Activated T-helper 2 cell treated with anti-CD3 and anti-CD28 coated beads, Interferon-gamma antibody, Interleukin-2, Interleukin-4, amounts not matched to agents 10 μg/mL and 5 μg/mL and 100 μg/mL, durations not matched to agents 14 hours and 24 hours and 36 hours (primary cell): ENCODE measurements around the gene RAD18. TPM values are rescaled to one million over a fixed set of nuclear protein-coding genes. Genes with fewer than 3 reads are reported as not detected.
A peak's percentile ranks its signal among the peaks of the same experiment; 100 is the strongest.

Experiments
- DNase-seq: peaks from one replicate; pipeline ENCODE4 v3.0.0; 2021; ENCODE audit warnings: low spot score
- H3K27ac Mint-ChIP-seq: one replicate; pipeline ENCODE4 v1.8.0; 2021; ENCODE audit warnings: mixed read lengths
- H3K27me3 Mint-ChIP-seq: one replicate; pipeline ENCODE4 v1.8.0; 2021; ENCODE audit warnings: low read depth, mixed read lengths
- H3K36me3 Mint-ChIP-seq: one replicate; pipeline ENCODE4 v1.8.0; 2021; ENCODE audit warnings: low read depth, mixed read lengths
- H3K4me1 Mint-ChIP-seq: one replicate; pipeline ENCODE4 v1.8.0; 2021; ENCODE audit warnings: low read depth, mixed read lengths
- H3K4me3 Mint-ChIP-seq: one replicate; pipeline ENCODE4 v1.8.0; 2021; ENCODE audit warnings: low read depth, mild to moderate bottlenecking, moderate library complexity, mixed read lengths
- H3K9me3 Mint-ChIP-seq: one replicate; pipeline ENCODE4 v1.8.0; 2021; ENCODE audit warnings: mixed read lengths
- intact Hi-C: fragments of 100-400 bp; cut with micrococcal nuclease; formaldehyde crosslinking; loops from one replicate; pipeline ENCODE4 v1.15.1; 2023
- total RNA-seq: library from RNA; stranded (reverse); gene quantifications from 2 replicates; pipeline ENCODE4 v1.2.3, GENCODE V29; 2022

Gene RAD18
- 46.1 and 46.5 TPM in 2 replicates for total RNA-seq

GRCh38 chr3:8963137-8963853 is at the start of gene RAD18:
Gene RAD18 (minus strand): TSS chr3:8963472. CDS start chr3:8963385, 87 bp downstream.
- Mint-ChIP-seq H3K9me3 (no peaks in the 10 kb centered on the region), H3K4me3 (peak within 1 kb of the TSS; percentile 82), H3K27ac (peak within 1 kb of the TSS; percentile 98), H3K27me3 (peaks cover 2% of the 10 kb centered on the region), H3K36me3 (peaks cover 32% of the 10 kb centered on the region), H3K4me1 (peaks cover 37% of the 10 kb centered on the region)
- DNase-seq = peak; percentile 92
- intact Hi-C loops = loop anchor here (1.0 to 5.0 kb wide), 3 partner anchors 400 to 1359 kb away; partner anchors contain the start of genes SEC13, SETD5 and THUMPD3

GRCh38 chr3:9012521-9012920 is 49.2 kb upstream of the RAD18 start:
- H3K9me3 Mint-ChIP-seq = no peaks in the 10 kb centered on the region
- H3K36me3 Mint-ChIP-seq = no peaks in the 10 kb centered on the region
- no peak overlapping the region for H3K27ac Mint-ChIP-seq
- intact Hi-C loops = no loop called here
- no peaks in the 10 kb centered on the region for H3K27me3 Mint-ChIP-seq
- DNase-seq = no peak
- peaks cover 7% of the 10 kb centered on the region for H3K4me1 Mint-ChIP-seq
- H3K4me3 Mint-ChIP-seq = no peak overlapping the region

GRCh38 chr3:9009976-9010545 is 46.8 kb upstream of the RAD18 start:
- Mint-ChIP-seq H3K4me1 (peaks cover 7% of the 10 kb centered on the region), H3K27ac (no peak overlapping the region), H3K36me3 (no peaks in the 10 kb centered on the region), H3K27me3 (no peaks in the 10 kb centered on the region), H3K9me3 (no peaks in the 10 kb centered on the region), H3K4me3 (no peak overlapping the region)
- no peak for DNase-seq
- intact Hi-C loops = no loop called here

- no peaks in the 10 kb centered on the region for H3K36me3 Mint-ChIP-seq
- H3K4me3 Mint-ChIP-seq = no peak overlapping the region
- DNase-seq = no peak
- H3K9me3 Mint-ChIP-seq = no peaks in the 10 kb centered on the region
- no peak overlapping the region for H3K27ac Mint-ChIP-seq
- H3K27me3 Mint-ChIP-seq = no peaks in the 10 kb centered on the region
- peaks cover 7% of the 10 kb centered on the region for H3K4me1 Mint-ChIP-seq
- intact Hi-C loops = no loop called here
Measured at GRCh38 chr3:9008550-9009255, 45.4 kb upstream of the RAD18 start.

- Mint-ChIP-seq H3K27me3 (no peaks in the 10 kb centered on the region), H3K36me3 (no peaks in the 10 kb centered on the region), H3K27ac (no peak overlapping the region), H3K4me1 (peaks cover 7% of the 10 kb centered on the region), H3K4me3 (no peak overlapping the region), H3K9me3 (no peaks in the 10 kb centered on the region)
- DNase-seq = no peak
- intact Hi-C loops = no loop called here
Measured at GRCh38 chr3:9007928-9008327, 44.7 kb upstream of the RAD18 start.

GRCh38 chr3:9007213-9007612 is 43.9 kb upstream of the RAD18 start:
- no peaks in the 10 kb centered on the region for H3K36me3 Mint-ChIP-seq
- peaks cover 3% of the 10 kb centered on the region for H3K27me3 Mint-ChIP-seq
- H3K9me3 Mint-ChIP-seq = no peaks in the 10 kb centered on the region
- no peak overlapping the region for H3K4me3 Mint-ChIP-seq
- intact Hi-C loops = no loop called here
- H3K27ac Mint-ChIP-seq = no peak overlapping the region
- no peak for DNase-seq
- peaks cover 1% of the 10 kb centered on the region for H3K4me1 Mint-ChIP-seq

- H3K9me3 Mint-ChIP-seq = no peaks in the 10 kb centered on the region
- H3K27me3 Mint-ChIP-seq = peaks cover 5% of the 10 kb centered on the region
- no peak overlapping the region for H3K4me3 Mint-ChIP-seq
- no peaks in the 10 kb centered on the region for H3K36me3 Mint-ChIP-seq
- no peak for DNase-seq
- intact Hi-C loops = no loop called here
- H3K27ac Mint-ChIP-seq = no peak overlapping the region
- no peaks in the 10 kb centered on the region for H3K4me1 Mint-ChIP-seq
Measured at GRCh38 chr3:9000041-9000440, 36.8 kb upstream of the RAD18 start.

- H3K9me3 Mint-ChIP-seq = no peaks in the 10 kb centered on the region
- no peak overlapping the region for H3K4me3 Mint-ChIP-seq
- H3K27ac Mint-ChIP-seq = no peak overlapping the region
- intact Hi-C loops = no loop called here
- no peak for DNase-seq
- H3K36me3 Mint-ChIP-seq = no peaks in the 10 kb centered on the region
- H3K27me3 Mint-ChIP-seq = peaks cover 1% of the 10 kb centered on the region
- H3K4me1 Mint-ChIP-seq = no peaks in the 10 kb centered on the region
Measured at GRCh38 chr3:8997151-8997550, 33.9 kb upstream of the RAD18 start.

GRCh38 chr3:8996681-8997121 is 33.4 kb upstream of the RAD18 start:
- no peaks in the 10 kb centered on the region for H3K9me3 Mint-ChIP-seq
- no peak for DNase-seq
- peaks cover under 1% of the 10 kb centered on the region for H3K27me3 Mint-ChIP-seq
- no peaks in the 10 kb centered on the region for H3K4me1 Mint-ChIP-seq
- H3K36me3 Mint-ChIP-seq = no peaks in the 10 kb centered on the region
- intact Hi-C loops = no loop called here
- no peak overlapping the region for H3K4me3 Mint-ChIP-seq
- no peak overlapping the region for H3K27ac Mint-ChIP-seq

GRCh38 chr3:8996216-8996615 is 32.9 kb upstream of the RAD18 start:
- Mint-ChIP-seq H3K36me3 (no peaks in the 10 kb centered on the region), H3K27me3 (no peaks in the 10 kb centered on the region), H3K27ac (no peak overlapping the region), H3K9me3 (no peaks in the 10 kb centered on the region), H3K4me3 (no peak overlapping the region), H3K4me1 (no peaks in the 10 kb centered on the region)
- no peak for DNase-seq
- intact Hi-C loops = no loop called here

GRCh38 chr3:8994226-8994625 is 31.0 kb upstream of the RAD18 start:
- Mint-ChIP-seq H3K9me3 (no peaks in the 10 kb centered on the region), H3K4me1 (no peaks in the 10 kb centered on the region)

GRCh38 chr3:8993331-8993730 is 30.1 kb upstream of the RAD18 start:
- H3K4me1 Mint-ChIP-seq = no peaks in the 10 kb centered on the region

More at GRCh38 chr3:8994226-8994625, 31.0 kb upstream of the RAD18 start:
- Mint-ChIP-seq H3K27me3 (no peaks in the 10 kb centered on the region), H3K4me3 (no peak overlapping the region), H3K27ac (no peak overlapping the region), H3K36me3 (no peaks in the 10 kb centered on the region)
- intact Hi-C loops = no loop called here
- DNase-seq = no peak

GRCh38 chr3:8992854-8993253 is 29.6 kb upstream of the RAD18 start:
- H3K4me3 Mint-ChIP-seq = no peak overlapping the region
- no peaks in the 10 kb centered on the region for H3K4me1 Mint-ChIP-seq
- H3K36me3 Mint-ChIP-seq = no peaks in the 10 kb centered on the region
- no peak for DNase-seq
- H3K27ac Mint-ChIP-seq = no peak overlapping the region
- intact Hi-C loops = no loop called here
- no peaks in the 10 kb centered on the region for H3K27me3 Mint-ChIP-seq
- no peaks in the 10 kb centered on the region for H3K9me3 Mint-ChIP-seq

More at GRCh38 chr3:8993331-8993730, 30.1 kb upstream of the RAD18 start:
- intact Hi-C loops = no loop called here
- no peaks in the 10 kb centered on the region for H3K27me3 Mint-ChIP-seq
- H3K27ac Mint-ChIP-seq = no peak overlapping the region
- H3K9me3 Mint-ChIP-seq = no peaks in the 10 kb centered on the region
- DNase-seq = no peak
- no peak overlapping the region for H3K4me3 Mint-ChIP-seq
- no peaks in the 10 kb centered on the region for H3K36me3 Mint-ChIP-seq
